T-helper 2 cell treated with Interferon-gamma antibody and Interleukin-4, amounts not matched to agents 5 μg/mL and 100 μg/mL, for 36 hours (primary cell): Measurements from ENCODE around the gene PRKN.

ENCODE experiments used
- DNase-seq: peaks from one replicate; pipeline ENCODE4 v3.0.0; 2021; ENCODE audit warnings: low spot score
- H3K27ac Mint-ChIP-seq: one replicate; pipeline ENCODE4 v1.8.0; 2021; ENCODE audit warnings: mild to moderate bottlenecking, mixed read lengths
- H3K27me3 Mint-ChIP-seq: one replicate; pipeline ENCODE4 v1.8.0; 2021; ENCODE audit warnings: low read depth, mixed read lengths
- H3K36me3 Mint-ChIP-seq: one replicate; pipeline ENCODE4 v1.8.0; 2021; ENCODE audit warnings: low read depth, mixed read lengths
- H3K4me1 Mint-ChIP-seq: one replicate; pipeline ENCODE4 v1.8.0; 2021; ENCODE audit warnings: low read depth, mixed read lengths
- H3K4me3 Mint-ChIP-seq: one replicate; pipeline ENCODE4 v1.8.0; 2022; ENCODE audit warnings: mild to moderate bottlenecking, moderate library complexity, mixed read lengths
- H3K9me3 Mint-ChIP-seq: one replicate; pipeline ENCODE4 v1.8.0; 2021; ENCODE audit warnings: mixed read lengths

PRKN gene

DNA sequence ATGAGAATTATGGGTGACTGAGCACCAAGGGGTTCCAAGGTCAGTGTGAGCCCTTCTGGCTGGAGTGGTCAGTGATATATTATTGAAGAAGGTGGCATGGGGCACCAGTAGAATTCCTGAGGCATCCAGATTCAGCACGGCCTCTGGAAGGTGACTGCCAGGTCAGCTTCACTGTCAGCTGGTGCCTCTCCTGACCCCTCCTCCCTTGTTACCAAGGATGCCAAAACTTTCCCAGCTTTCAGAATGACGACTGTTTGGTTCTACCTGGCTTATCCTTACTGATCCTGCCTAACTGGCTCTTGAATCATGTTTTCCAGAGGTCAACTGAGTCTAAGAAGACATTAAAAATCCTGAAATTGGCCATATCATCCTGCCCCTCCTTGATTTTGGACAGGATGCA lies 1264.5 kb downstream of the PRKN start:
- H3K36me3 Mint-ChIP-seq = no peaks in the 10 kb centered on the region
- H3K4me3 Mint-ChIP-seq = no peak overlapping the region
- DNase-seq = no peak
- H3K27me3 Mint-ChIP-seq = no peaks in the 10 kb centered on the region
- H3K4me1 Mint-ChIP-seq = peaks cover 3% of the 10 kb centered on the region
- H3K9me3 Mint-ChIP-seq = no peaks in the 10 kb centered on the region
- H3K27ac Mint-ChIP-seq = no peak overlapping the region

DNA sequence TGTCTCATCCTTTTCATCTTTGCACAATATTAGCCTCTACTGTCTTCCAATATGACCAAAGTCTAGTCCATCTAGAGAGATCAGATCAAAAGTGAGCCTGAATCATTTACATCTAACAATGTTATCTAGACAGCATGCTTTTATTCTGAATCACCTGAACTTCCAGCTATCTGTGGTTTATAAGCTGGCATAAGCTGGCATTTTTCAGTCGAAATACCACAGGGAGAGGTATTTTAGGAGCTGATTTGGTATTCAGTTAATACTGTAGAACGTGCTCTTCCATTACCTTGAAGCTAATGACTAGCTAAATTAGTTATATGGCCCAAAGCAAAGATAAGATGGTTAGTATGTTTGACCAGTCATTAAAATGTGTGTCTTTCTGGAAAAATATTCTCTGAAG lies 1265.4 kb downstream of the PRKN start:
- H3K9me3 Mint-ChIP-seq = no peaks in the 10 kb centered on the region
- no peak overlapping the region for H3K4me3 Mint-ChIP-seq
- peaks cover 6% of the 10 kb centered on the region for H3K4me1 Mint-ChIP-seq

DNA sequence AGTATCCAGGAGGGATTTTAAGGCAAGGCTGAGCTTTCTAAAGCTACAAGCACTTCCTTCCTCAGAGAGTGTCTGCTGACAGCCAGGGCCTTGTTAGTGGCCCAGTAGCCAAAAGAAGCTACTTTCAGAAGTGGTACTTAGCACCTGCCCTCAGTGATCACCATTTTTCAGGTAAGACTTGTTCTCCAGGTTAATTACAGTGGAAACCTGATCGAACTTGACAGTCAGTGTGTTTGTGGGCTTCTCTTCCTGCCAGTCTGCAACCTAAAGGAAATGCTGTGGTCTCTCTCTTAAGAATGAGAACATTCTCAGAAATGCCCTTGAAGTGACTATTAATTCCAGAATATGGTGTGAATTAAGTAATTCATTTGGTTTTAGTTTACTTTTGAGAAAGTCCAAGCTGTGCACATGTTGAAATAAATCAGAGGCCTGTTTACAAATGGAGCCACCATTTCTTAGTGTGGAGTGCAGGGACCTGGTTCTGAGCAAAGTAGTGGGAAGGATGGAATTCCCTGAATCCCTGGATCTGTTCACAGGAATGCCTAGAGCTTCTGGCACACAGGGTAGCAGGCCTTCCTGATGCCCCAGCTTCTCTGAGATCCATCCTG lies 1268.5 kb downstream of the PRKN start:
- H3K4me3 Mint-ChIP-seq = no peak overlapping the region
- peaks cover 6% of the 10 kb centered on the region for H3K4me1 Mint-ChIP-seq
- H3K27ac Mint-ChIP-seq = no peak overlapping the region
- H3K36me3 Mint-ChIP-seq = no peaks in the 10 kb centered on the region
- DNase-seq = no peak
- no peaks in the 10 kb centered on the region for H3K9me3 Mint-ChIP-seq
- no peaks in the 10 kb centered on the region for H3K27me3 Mint-ChIP-seq

More for the DNA sequence above, 1265.4 kb downstream of the PRKN start:
- DNase-seq = no peak
- no peak overlapping the region for H3K27ac Mint-ChIP-seq
- H3K27me3 Mint-ChIP-seq = no peaks in the 10 kb centered on the region
- no peaks in the 10 kb centered on the region for H3K36me3 Mint-ChIP-seq

DNA sequence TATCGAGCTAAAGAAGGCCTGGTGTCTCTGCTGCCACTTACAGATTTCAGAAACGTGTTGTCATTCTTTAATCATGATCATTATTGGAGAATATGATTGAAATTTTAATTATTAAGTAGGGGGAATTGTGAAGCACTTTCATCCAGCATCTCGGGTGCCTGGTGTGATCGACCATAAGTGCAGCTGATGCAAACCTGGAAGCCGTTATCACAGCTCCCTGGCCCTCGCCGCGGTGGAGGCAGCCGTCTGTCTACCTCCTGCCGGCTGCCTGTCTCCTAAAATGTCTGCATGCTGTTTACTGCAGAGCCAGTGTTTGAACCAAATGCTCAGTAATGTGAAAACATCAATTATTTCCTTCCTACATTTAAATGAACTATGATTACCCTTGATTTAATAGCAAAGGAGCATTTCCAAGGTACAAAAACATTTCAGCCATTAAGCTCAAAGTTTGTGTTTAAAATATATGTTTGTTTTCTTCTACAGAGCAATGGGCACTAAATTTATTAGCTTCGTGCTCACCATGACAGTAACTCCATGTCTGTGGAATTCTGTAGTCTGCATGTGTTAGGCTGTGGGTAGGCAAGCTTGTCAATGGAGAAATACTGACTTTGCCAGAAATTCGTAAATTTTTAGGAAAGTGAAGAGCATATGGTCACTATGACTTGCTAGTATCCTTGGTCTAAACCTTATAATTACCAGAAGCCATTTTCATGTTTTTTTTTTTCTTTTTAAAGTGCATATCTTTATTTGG lies 1269.2 kb downstream of the PRKN start:
- no peaks in the 10 kb centered on the region for H3K9me3 Mint-ChIP-seq
- peaks cover 6% of the 10 kb centered on the region for H3K4me1 Mint-ChIP-seq
- DNase-seq = no peak
- no peak overlapping the region for H3K4me3 Mint-ChIP-seq
- H3K36me3 Mint-ChIP-seq = no peaks in the 10 kb centered on the region
- H3K27ac Mint-ChIP-seq = no peak overlapping the region
- no peaks in the 10 kb centered on the region for H3K27me3 Mint-ChIP-seq

DNA sequence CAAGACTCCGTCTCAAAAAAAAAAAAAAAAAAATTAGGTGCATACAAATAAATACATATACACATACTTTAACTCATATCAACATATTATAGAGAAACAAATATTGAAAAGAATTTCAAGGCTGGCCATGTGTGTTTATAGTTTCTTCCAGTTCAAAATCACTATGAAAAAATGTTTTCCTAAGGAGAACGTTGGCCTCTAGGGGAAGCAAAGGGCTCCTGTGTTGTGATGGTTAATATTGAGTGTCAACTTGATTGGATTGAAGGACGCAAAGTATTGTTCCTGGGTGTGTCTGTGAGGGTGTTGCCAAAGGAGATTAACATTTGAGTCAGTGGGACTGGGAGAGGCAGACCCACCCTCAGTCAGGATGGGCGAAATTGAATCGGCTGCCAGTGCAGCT lies 1271.7 kb downstream of the PRKN start:
- Mint-ChIP-seq H3K36me3 (no peaks in the 10 kb centered on the region), H3K27me3 (no peaks in the 10 kb centered on the region), H3K9me3 (no peaks in the 10 kb centered on the region), H3K4me1 (peaks cover 6% of the 10 kb centered on the region), H3K4me3 (no peak overlapping the region), H3K27ac (no peak overlapping the region)
- DNase-seq = no peak

DNA sequence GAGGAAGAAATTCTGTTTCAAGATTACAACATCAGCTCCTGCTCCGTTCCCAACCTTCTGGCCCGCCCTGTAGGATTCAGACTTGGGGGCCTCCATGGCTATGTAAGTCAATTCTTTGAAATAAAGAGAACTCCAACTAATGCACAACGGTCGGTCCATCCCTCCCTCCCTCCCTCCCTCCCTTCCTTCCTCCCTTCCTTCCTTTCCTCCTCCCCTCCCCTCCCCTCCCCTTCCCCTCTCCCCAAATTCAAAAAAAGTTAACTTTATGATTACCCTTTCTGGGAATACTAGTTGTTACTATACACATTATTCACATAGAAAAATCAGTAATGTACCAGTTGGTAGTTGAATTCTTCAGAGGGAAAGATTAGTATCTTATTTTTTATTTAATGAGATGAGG lies 1274.0 kb downstream of the PRKN start:
- no peak overlapping the region for H3K4me3 Mint-ChIP-seq
- H3K27ac Mint-ChIP-seq = no peak overlapping the region
- no peak for DNase-seq
- peaks cover 3% of the 10 kb centered on the region for H3K4me1 Mint-ChIP-seq
- H3K9me3 Mint-ChIP-seq = no peaks in the 10 kb centered on the region
- H3K27me3 Mint-ChIP-seq = no peaks in the 10 kb centered on the region
- no peaks in the 10 kb centered on the region for H3K36me3 Mint-ChIP-seq

DNA sequence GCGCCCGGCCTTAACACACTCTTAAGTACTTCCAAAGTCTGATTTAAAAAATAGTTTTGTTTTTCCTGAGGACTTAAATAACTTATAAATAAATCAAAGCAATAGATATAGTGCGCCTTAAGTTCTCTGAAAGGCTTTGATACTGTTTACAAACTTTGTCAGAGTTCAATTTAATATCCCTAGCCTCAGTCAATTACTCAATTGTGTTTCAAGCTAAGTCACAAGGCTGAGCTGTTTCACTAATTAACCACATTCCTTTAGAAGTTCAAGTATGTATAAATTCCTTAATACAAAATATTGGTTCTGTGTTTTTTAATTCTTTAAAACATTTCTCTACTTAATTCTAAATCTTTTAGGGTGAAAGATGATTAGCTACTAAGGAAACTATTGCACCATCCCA lies 1275.3 kb downstream of the PRKN start:
- Mint-ChIP-seq H3K36me3 (no peaks in the 10 kb centered on the region), H3K27ac (no peak overlapping the region), H3K27me3 (no peaks in the 10 kb centered on the region), H3K4me3 (no peak overlapping the region), H3K4me1 (peaks cover under 1% of the 10 kb centered on the region), H3K9me3 (no peaks in the 10 kb centered on the region)
- no peak for DNase-seq

DNA sequence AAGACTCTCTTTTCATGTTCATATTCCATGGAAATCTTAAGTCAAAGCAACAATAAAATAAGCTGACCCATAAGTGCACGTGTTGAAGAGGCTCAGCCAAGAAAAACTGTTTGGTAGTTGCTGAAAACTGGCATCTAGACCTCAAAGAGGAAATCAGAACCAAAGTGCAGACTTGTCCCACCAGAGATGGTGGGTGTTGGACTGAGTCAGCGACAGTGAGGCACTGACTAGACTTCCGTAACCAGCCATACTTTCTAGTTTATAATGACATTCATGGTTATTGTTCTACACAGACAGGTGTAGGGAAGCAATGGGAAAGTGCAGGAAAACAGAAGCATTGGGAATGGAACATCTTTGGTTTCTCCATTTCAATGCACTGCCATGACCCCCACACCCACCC lies 1278.0 kb downstream of the PRKN start:
- no peak overlapping the region for H3K4me3 Mint-ChIP-seq
- no peak overlapping the region for H3K27ac Mint-ChIP-seq
- peaks cover under 1% of the 10 kb centered on the region for H3K4me1 Mint-ChIP-seq
- DNase-seq = no peak
- peaks cover 2% of the 10 kb centered on the region for H3K27me3 Mint-ChIP-seq
- no peaks in the 10 kb centered on the region for H3K9me3 Mint-ChIP-seq
- no peaks in the 10 kb centered on the region for H3K36me3 Mint-ChIP-seq

DNA sequence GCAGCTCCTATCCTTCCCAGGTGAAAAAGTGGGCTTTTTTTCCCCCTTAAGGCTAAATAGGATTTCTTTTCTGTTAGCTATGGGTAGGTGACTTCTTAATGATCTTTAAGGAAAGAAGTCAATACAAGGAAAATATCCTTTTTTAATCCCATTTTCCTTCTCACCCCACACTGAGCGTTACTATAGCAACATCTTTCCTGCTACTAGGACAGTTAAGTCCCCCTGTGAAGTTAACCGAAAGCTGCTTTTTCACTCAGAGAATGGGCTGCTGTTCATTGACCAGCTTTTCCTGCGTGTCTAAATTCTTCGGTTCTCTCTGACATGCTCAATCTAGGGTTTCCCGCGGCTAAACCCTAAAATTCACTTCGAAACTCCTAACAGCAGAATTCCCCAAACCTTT lies 1280.6 kb downstream of the PRKN start:
- H3K27ac Mint-ChIP-seq = no peak overlapping the region
- H3K27me3 Mint-ChIP-seq = peaks cover 5% of the 10 kb centered on the region
- no peaks in the 10 kb centered on the region for H3K36me3 Mint-ChIP-seq
- H3K9me3 Mint-ChIP-seq = no peaks in the 10 kb centered on the region
- no peak overlapping the region for H3K4me3 Mint-ChIP-seq
- peaks cover 3% of the 10 kb centered on the region for H3K4me1 Mint-ChIP-seq
- no peak for DNase-seq

DNA sequence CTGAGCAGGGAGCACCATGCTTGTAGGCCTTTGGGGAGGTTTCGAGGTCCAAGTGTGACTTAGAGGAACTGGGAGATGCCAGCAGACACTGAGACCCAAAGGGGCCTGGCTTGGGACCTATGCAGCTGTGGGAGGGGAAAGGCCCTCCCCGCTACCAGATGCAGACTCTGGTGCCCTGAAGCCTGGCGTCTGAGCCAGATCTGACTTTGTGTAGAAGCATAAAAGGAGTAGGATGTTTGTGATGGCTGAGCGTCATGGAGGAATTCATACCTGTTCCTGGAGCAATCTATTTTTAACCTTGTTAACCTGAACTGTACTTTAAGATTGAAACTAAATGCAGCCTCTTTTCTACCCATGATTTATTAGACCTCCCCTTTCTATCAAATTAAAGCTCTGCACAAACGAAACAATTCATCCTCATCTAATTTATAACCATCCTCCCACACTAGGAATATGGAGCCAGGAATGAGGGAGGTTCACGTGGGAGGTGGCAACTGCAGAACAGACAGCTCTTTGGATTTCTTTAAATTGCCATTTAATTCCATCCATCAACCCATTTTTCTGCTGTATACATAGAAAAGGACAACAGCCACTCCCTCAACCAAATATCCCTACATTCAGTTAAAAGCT lies 1281.2 kb downstream of the PRKN start:
- no peaks in the 10 kb centered on the region for H3K9me3 Mint-ChIP-seq
- DNase-seq = no peak

DNA sequence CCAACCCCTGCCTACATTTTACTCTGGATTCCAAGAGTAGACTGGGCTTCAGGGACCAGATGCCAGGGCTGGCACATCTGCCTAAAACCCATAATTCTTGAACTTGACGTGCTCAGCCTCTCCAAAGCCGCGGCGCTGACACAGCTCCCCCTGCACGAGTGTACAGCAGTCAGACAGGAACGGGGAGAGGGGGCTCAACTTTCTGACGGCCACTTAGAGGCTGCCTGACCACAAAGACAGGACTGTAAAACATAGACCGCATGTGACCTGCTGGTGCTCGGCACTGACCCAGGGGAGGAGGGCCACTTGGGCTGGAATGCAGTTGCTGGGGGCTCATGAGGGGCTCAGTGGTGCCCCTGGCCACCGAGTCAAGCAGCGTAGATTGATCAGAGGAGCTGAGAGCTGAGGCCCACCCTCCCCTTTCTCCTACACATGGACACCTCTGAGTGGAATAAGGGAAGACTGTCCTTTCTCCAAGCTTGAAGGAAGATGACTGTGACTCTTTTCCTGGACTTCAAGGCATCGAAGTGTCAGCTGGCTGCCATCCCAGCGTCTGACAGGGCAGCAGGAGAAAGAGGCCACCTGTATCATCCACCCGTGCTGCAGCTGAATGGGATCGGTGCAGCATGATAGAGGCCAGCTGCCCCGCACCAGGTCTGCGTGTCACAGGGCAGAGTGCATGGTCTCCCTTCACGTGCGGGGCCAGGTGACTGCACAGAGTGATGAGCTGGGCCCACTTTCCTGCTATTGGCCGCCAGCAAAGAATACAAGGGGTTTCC lies 1282.4 kb downstream of the PRKN start:
- no peak for DNase-seq
- no peak overlapping the region for H3K27ac Mint-ChIP-seq
- no peaks in the 10 kb centered on the region for H3K36me3 Mint-ChIP-seq
- peaks cover 5% of the 10 kb centered on the region for H3K27me3 Mint-ChIP-seq
- H3K4me3 Mint-ChIP-seq = no peak overlapping the region
- H3K4me1 Mint-ChIP-seq = peaks cover 3% of the 10 kb centered on the region
- H3K9me3 Mint-ChIP-seq = no peaks in the 10 kb centered on the region

More for the DNA sequence above, 1281.2 kb downstream of the PRKN start:
- Mint-ChIP-seq H3K36me3 (no peaks in the 10 kb centered on the region), H3K27me3 (peaks cover 5% of the 10 kb centered on the region), H3K4me1 (peaks cover 3% of the 10 kb centered on the region), H3K4me3 (no peak overlapping the region), H3K27ac (no peak overlapping the region)

DNA sequence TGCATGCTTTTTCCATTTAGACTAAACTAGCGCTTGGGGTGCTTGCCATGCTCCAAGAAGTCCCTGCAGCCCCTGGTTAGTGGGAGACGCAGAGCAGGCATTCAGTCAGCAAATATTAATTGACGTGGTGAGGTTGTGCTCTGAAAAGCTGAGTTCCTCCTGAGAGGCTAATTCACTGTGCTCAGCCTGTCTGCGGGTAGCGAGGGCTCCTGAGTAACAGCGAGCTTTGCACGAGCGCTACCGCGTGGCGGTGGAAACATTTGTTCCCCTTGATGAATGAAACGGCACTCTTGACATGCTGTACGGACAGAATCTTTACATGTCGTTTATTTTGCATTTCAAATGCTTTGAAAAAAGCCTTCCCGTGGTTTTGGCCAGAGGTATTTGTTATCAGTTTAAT lies 1283.1 kb downstream of the PRKN start:
- Mint-ChIP-seq H3K27ac (no peak overlapping the region), H3K4me1 (peaks cover 3% of the 10 kb centered on the region), H3K36me3 (no peaks in the 10 kb centered on the region), H3K4me3 (no peak overlapping the region), H3K9me3 (no peaks in the 10 kb centered on the region), H3K27me3 (peaks cover 5% of the 10 kb centered on the region)
- no peak for DNase-seq

DNA sequence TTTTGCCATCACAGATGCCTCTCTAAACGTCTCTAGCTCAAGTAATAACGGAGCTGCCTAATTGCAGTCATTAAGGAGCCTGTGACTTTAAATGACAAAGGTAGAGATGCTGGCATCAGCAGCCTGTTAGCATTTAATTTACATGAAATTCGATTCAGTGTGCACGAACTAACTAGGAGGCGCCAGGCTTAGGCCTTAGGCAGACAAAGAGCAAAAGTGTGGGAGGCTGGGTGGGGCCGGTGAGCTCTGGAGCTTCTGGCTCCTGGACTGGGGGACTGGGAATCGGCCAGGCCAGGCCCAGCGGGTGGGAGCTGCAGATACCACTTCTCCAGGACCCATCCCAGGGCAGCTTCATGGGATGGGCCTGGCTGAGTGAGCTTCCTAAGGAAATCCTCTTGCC lies 1283.7 kb downstream of the PRKN start:
- Mint-ChIP-seq H3K9me3 (no peaks in the 10 kb centered on the region), H3K4me1 (peaks cover 3% of the 10 kb centered on the region), H3K4me3 (no peak overlapping the region), H3K27me3 (peaks cover 5% of the 10 kb centered on the region), H3K36me3 (no peaks in the 10 kb centered on the region), H3K27ac (no peak overlapping the region)
- no peak for DNase-seq

DNA sequence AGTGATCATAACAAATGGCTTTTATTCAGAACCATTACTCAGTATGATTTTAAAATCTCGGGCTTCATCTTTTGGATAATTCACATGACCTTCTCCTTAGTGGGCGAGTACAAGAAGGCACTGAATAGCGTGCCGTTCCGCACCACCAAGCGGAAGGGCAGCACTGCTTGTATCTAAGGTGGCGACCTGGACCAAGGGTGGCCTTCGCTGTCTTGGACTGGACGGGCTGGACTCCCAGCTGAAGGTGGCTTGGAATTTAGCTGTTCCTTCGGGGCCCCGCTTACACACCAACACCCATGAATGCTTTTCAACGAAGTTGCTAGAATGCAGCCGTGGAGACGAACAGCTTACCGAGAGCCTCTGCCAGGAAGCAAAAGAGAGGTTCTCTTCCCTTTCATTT lies 1285.1 kb downstream of the PRKN start:
- no peak overlapping the region for H3K27ac Mint-ChIP-seq
- peaks cover 5% of the 10 kb centered on the region for H3K27me3 Mint-ChIP-seq
- H3K4me3 Mint-ChIP-seq = no peak overlapping the region
- peaks cover 3% of the 10 kb centered on the region for H3K4me1 Mint-ChIP-seq
- H3K36me3 Mint-ChIP-seq = no peaks in the 10 kb centered on the region
- no peaks in the 10 kb centered on the region for H3K9me3 Mint-ChIP-seq
- DNase-seq = no peak
